Activated CD8-positive, alpha-beta memory T cell treated with anti-CD3 and anti-CD28 coated beads for 36 hours (primary cell): ENCODE measurements around the gene LIMK2. TPM values are rescaled to one million over a fixed set of nuclear protein-coding genes. Genes with fewer than 3 reads are reported as not detected.
"Not testable (repeated sequence)": the region's sequence is repeated elsewhere in the genome, so short reads cannot be mapped to it uniquely, and the experiment has no call there.

Experiments used
- CTCF ChIA-PET: fragments of 350-600 bp; sonication (Branson Sonifier 250); formaldehyde crosslinking; loops from one replicate; lab custom pipeline; 2021; ENCODE audit warnings: antibody characterized with exemption; lab: Charles Lee
- POLR2A ChIA-PET: fragments of 350-600 bp; sonication (Branson Sonifier 250); formaldehyde crosslinking; loops from one replicate; lab custom pipeline; 2021; ENCODE audit warnings: antibody characterized with exemption; lab: Charles Lee
- total RNA-seq, 2 experiments: library from RNA; stranded (reverse); gene quantifications; one replicate each; pipeline ENCODE4 v1.2.3, GENCODE V29; 2021

The LIMK2 gene
- total RNA-seq, 2 experiments from 2014 or later, result 27.2 to 27.8 TPM

DNA sequence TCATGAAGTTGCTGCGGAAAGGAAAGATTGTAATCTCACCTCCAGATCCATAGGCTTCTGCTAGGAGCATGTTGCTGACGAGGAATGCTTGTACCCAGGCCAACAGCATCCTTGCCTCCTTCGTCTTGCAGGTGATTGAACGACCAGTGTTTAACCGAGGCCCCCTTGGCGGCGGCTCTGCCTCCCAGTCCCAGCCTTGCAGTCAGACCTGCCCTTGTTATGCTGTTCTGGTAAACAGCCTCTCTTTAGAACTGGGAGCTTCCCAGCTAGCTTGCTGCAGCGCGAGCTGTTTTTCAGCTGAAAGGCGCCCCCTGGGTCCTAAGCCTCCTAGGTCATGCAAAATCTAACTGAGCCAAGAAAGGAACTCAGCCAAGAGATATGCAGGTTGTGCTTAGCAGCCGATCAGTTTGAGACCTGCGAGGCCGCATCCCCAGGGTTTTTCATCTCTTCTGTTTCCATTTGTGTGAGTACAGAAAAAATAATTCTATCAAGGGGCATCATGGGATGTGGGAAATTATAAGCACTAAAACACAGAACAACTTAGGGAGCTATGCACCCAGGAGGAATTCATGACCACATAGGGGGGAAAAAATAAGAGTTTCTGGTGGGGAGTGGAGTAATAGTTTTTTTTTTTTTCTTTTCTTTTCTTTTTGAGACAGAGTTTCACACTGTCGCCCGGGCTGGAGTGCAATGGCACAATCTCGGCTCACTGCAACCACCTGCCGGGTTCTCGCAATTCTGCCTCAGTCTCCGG lies 80.3 kb downstream of the LIMK2 start, which contains the start of gene PIK3IP1:
PIK3IP1 (minus strand) TSS at position 253 of the 754 bp plus-strand sequence; CDS start at position 109, 144 bp downstream.
- ChIA-PET POLR2A (interaction anchor here (0.6 to 3.7 kb wide), 7 partner anchors 8 to 208 kb away, joined by 3 to 15 read pairs (median 4); partner anchors contain the start of genes LIMK2 and PATZ1), CTCF (interaction anchor here (0.8 to 3.4 kb wide), 13 partner anchors 10 to 202 kb away, joined by 3 to 19 read pairs (median 4); partner anchors contain the start of genes LIMK2 and PATZ1)

DNA sequence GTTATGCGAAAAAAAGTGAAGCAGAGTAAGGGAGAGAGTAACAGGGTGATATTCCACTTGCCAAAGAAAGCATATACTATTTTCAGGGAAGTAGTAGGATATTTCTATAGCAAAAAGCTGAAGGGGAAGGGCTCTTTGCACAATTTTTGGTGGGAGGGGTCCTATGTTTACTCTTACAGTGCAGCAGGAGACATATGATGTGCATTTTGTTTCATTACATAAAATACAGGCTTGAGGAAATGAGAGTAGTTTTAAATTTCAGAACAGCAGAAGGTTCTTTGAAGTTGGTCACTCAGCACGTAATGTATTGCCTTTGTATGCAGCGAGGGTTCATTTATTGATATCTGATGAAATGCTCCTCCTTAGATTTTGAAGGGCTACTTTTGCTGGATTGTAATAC lies 83.3 kb downstream of the LIMK2 start:
- ChIA-PET CTCF (interaction anchor here (0.6 kb wide), 1 partner anchor 110 kb away, joined by 3 read pairs; no protein-coding TSS in a partner anchor), POLR2A (no interaction called here)

DNA sequence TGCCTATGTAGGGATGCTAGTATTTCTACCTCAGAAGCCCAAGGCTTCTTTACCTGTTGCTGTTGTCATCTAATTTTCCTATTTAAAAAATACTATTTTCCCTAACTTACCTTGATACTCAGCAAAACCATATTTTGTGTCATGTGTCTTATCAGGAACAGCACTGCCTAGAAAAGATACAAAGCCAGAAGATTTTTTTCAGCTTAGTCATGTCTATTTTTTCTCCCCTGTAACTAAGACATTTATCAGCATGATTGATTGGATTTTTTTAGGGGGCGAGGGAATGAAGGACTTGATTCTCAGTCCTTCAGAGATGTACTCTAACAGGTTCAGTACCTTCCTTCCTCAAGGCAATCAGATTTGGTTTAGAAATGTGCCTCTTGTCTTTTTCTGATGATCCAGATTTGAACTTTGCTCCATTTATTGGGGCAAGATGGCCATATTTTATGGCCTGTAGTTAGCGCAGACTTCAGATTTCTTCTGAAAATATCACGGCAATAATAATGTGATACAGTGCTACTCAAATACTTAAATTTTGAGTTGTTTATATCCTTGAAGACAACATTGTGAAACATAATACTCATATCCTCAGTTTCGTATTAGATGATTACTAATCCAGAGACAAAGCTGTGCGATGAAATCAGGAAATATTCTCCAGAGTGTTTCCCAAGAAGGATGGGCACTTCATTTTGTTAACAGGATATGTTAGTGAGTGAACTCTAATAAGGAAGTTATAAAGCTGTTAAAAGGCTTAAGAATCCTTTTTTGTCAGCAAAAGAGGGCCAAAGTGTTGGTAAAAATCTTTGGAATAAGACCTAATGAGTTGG lies 83.9 kb downstream of the LIMK2 start:
- ChIA-PET CTCF (interaction anchor here (1.1 to 1.2 kb wide), 2 partner anchors 17 to 85 kb away, joined by 6 to 7 read pairs; partner anchors contain the start of gene LIMK2), POLR2A (interaction anchor here (0.7 kb wide), 1 partner anchor 184 kb away, joined by 4 read pairs; no protein-coding TSS in a partner anchor)

DNA sequence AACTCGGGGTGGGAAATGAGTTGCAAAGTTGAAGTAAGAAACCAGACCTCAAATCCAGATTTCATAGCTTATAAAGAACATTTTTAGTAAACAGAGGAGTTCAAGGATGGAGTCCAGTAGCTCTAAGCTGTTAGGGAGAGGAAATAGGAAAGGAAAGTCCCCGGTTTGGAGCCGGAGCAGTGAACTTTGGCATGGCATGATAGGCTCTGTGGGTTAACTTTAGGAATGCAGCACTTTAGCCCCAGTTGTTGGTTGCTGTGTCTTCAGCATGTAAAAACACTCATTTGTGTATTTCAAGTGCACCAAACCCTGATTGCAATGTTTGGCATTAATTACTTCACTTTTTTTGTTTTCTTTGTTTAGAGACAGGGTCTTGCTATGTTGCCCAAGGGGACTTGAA lies 88.8 kb downstream of the LIMK2 start:
- POLR2A ChIA-PET, result interaction anchor here (0.7 to 1.5 kb wide), 2 partner anchors 9 to 11 kb away, joined by 3 to 7 read pairs; partner anchors contain the start of gene PIK3IP1

DNA sequence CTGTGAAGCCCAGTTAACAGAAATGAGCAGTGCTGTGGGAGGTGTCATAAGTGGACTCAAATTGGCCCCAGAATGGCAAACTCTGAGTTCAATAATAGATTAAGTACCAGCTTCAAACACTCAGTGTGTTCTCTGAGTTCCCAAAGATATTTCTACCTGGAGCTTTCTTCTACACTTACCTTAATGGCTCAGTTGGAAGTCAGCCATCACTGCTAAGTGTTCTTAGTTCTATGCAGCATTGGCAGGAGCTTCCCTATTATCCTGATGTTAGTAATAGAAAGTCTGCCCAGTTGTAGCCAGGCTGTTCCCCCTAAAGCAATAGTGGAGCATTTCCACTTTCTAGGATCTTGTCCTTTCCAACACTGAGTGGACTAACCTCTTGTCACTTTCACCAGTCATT lies 89.9 kb downstream of the LIMK2 start:
- CTCF ChIA-PET, result interaction anchor here (0.6 to 2.0 kb wide), 2 partner anchors 9 kb away, joined by 4 to 10 read pairs; partner anchors contain the start of gene PIK3IP1
- POLR2A ChIA-PET, result interaction anchor here (1.5 kb wide), 1 partner anchor 12 kb away, joined by 7 read pairs; no protein-coding TSS in a partner anchor

More for the DNA sequence above, 88.8 kb downstream of the LIMK2 start:
- CTCF ChIA-PET, result interaction anchor here (2.8 kb wide), 1 partner anchor 12 kb away, joined by 8 read pairs; no protein-coding TSS in a partner anchor

DNA sequence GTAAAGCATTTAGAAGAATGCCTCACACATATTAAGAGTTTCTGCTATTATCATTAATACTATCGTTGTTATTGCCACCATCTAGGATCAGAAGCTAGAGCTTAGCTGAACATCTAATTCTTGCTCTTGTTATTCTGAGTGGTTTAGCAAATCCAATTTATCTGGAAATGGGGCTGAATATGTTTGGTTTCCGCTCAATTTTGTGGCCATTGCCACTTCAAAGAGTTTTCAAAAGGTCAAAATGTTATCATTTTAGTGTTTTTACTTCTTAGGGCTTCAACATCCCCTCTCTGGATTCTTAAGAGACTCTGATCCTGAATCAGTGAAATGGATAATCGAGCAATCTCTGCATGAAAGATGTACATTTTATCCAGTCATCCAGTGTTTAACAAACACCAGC lies 90.4 kb downstream of the LIMK2 start:
- POLR2A ChIA-PET, result interaction anchor here (1.5 kb wide), 1 partner anchor 12 kb away, joined by 7 read pairs; no protein-coding TSS in a partner anchor
- CTCF ChIA-PET, result interaction anchor here (2.0 kb wide), 1 partner anchor 10 kb away, joined by 10 read pairs; the partner anchor contains the start of gene PIK3IP1

DNA sequence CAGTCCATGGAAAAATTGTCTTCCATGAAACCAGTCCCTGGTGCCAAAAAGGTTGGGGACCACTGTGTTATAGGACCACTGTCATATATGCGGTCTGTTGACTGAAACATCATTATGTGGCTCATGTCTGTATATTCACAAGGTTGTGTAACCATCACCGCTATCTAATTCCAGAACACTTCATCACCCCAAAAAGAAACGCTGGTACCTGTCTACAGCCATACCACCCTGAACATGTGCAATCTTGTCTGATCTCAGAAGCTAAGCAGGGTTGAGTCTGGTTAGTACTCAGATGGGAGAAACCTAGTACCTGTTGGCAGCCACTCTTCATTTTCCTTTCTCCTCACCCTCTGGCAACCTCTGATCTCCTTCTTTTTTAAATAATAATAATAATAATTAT lies 93.1 kb downstream of the LIMK2 start:
- ChIA-PET CTCF (no interaction called here), POLR2A (no interaction called here)

DNA sequence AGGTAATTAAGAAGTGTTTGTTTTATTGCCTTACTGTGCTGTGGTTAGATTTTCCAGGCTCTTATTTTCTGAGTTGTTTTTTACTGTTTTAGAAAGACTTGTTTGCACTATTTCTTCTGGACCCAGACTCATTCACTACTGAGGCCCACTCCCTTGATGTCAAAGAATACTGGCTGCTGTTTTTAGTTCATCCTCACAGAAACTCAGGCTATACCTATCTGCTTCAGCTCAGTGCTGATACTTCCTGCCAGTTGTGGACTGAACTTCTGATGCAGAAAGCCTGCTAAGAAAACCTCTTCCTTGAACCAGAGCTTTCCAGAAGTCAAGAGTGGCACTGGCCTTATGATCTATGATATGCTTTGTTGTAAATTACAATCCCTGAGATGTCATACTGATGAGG lies 96.1 kb downstream of the LIMK2 start:
- POLR2A ChIA-PET, result no interaction called here
- CTCF ChIA-PET, result no interaction called here

DNA sequence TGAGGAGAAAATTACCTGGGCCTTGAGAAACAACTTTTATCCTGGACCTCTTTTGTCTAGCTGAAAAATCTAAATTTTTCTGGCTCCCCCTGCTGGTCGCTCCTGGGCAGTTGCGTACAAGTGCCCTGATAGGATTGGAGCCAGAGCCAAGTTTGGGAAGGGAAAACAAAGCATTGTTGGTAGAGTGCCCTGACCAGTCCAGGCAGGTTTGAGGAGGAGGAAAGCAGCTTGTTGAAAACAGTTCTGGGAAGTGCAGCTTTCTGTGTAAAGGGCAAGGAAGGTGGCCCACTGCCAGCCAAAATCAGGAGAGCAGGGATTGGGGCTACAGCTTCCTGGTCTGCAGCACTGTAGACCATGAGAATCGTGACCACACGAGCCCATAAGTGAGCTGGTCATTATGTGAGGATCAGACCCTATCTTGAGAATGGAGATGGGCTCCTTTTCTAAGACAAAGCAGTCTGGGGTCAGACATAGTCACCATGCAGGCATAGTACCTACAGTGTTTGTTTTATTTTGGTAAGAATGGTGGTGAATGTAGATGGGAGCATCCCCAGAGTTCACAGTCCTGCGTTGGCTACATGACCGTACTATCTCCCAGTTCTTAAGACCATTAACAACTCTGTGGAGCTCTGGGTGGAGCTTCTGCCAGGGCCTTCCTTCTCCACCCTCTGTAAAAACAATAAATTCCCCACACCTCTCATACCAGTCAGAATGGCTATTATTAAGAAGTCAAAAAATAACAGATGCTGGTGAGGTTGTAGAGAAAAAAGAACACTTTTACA lies 101.5 kb downstream of the LIMK2 start:
- POLR2A ChIA-PET, result interaction anchor here (0.5 kb wide), 1 partner anchor 49 kb away, joined by 3 read pairs; no protein-coding TSS in a partner anchor

DNA sequence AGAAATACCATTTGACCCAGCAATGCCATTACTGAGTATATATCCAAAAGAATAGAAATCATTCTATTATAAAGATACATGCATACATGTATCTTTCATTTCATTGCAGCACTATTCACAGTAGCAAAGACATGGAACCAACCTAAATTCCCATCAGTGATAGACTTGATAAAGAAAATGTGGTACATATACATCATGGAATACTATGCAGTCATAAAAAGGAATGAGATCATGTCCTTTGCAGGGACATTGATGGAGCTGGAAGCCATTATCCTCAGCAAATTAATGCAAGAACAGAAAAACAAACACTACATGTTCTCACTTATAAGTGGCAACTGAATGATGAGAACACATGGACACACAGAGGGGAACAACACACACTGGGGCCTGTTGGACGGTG lies 102.1 kb downstream of the LIMK2 start:
- POLR2A ChIA-PET, result not testable (repeated sequence)
- CTCF ChIA-PET, result interaction anchor here (1.1 to 2.8 kb wide), 5 partner anchors 9 to 137 kb away, joined by 3 to 19 read pairs (median 7); partner anchors contain the start of gene PIK3IP1

More for the DNA sequence above, 101.5 kb downstream of the LIMK2 start:
- CTCF ChIA-PET, result interaction anchor here (0.6 to 2.8 kb wide), 16 partner anchors 8 to 229 kb away, joined by 3 to 19 read pairs (median 4); partner anchors contain the start of genes LIMK2, PIK3IP1 and RNF185

DNA sequence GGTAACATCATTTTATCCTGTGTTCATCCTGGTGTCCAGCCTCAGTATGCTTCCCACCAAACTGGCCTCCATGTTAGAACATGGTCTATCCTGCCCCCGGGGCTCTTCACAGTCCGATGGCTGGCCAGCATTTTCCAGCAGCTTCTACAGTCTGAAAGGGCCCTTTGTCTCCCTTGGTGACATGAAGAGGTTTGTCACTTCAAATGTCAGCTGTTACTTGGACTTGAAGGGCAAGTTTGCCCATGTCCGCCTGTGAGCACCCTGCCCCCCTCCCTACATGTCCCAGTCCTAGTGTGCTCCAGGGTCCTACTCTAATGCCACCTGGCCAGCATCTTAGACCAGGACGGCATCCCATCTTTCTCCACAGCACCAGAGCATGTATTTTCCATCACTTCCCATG lies 109.3 kb downstream of the LIMK2 start:
- ChIA-PET CTCF (interaction anchor here (0.9 to 1.7 kb wide), 2 partner anchors 8 to 111 kb away, joined by 3 to 5 read pairs; no protein-coding TSS in a partner anchor), POLR2A (no interaction called here)

DNA sequence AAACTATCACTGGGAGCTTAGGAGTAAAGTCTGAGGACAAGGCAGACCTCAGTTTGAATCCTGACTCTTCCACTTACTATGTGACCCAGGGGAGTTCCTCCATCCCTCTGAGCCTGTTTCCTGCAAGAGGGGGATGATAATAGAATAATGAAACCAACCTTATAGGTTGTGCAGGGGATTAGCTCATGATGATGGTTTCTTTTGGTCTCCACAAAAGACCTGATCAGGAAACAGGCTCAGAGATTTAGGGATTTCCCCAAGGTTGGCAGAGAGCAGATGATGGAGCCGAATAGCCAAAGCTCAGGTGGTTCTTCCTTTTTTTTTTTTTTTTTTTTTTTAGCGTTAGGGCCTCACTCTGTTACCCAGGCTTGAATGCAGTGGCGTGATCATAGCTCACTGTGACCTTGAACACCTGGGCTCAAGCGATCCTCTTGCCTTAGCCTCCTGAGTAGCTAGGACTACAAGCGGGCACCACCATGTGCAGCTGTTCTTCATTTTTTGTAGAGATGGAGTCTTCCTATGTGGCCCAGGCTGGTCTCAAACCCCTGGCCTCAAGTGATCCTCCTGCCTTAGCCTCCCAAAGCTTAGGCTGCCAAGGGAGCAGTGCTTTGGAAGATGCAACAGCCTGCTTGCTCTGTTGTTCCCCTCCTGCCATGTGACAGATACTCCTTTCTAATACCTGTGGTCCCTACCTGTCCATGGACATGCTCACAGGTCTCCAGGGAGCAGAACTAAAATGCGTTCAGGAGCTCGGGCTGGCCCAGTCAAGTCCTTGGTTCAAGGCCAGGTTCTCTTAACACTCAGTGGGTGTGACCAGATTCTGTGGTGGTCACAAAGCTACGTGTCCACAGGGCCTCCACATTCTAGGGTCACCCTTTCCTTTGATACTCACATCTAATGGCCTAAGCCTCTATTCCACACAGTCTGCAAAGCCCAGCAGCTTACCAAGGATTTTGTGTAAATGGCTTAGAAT lies 111.8 kb downstream of the LIMK2 start:
- ChIA-PET CTCF (interaction anchor here (1.7 kb wide), 1 partner anchor 10 kb away, joined by 7 read pairs; no protein-coding TSS in a partner anchor), POLR2A (interaction anchor here (0.5 kb wide), 1 partner anchor 23 kb away, joined by 3 read pairs; no protein-coding TSS in a partner anchor)

DNA sequence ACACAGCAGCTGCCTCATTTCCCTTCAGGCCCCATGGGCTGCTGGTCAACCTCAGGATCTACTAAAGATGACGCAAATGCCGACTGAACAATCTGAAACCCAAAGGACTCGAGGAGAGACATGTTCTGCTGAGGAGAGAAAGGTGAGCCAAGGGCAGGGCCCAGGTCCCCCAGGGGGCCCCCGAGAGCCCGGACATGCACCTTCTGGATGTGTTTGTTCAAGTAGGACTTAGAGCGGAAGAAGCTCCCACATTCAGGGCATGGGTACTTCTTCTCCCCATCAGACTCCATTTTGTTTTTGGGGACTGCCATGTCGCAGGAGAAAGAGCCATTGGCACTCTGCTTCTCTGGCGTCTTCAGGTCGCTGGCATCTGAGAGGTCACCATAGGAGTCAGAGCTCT lies 114.8 kb downstream of the LIMK2 start:
- ChIA-PET POLR2A (no interaction called here), CTCF (no interaction called here)

DNA sequence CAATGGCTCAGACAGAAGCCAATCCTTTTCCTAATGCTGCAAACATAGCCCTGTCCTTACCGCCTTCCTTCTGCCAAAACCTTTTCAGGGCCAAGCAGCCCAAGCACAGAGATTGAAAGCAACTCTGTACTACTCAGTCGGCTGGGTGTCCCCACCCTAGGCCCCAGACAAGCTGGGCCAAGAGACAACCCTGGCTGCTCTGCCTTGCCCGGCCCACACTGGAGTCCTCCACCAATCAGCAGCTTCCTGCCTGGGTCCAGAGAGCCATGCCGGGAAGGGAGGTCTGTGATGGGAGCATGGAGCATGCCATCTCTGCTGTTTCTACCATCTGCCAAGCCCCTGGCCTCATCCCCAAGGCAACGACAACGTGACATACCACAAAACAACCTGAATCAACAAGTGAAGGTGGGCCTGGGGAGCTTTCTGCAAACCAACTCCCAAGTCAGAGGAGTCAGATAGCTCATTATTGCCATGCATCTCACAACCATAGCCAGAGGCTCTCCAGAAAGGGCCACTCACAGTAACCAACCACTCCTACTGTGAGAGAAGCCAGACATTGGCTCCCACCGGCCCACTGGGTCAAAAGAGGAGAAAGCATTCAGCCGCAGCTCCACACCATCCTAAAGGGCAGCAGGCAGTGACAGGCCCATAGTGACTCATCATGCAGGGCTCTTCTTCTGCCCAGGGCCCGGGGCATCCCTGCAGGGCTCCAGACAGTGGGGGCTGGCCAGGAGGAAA lies 115.9 kb downstream of the LIMK2 start:
- ChIA-PET CTCF (interaction anchor here (0.5 kb wide), 1 partner anchor 64 kb away, joined by 5 read pairs; no protein-coding TSS in a partner anchor), POLR2A (no interaction called here)

DNA sequence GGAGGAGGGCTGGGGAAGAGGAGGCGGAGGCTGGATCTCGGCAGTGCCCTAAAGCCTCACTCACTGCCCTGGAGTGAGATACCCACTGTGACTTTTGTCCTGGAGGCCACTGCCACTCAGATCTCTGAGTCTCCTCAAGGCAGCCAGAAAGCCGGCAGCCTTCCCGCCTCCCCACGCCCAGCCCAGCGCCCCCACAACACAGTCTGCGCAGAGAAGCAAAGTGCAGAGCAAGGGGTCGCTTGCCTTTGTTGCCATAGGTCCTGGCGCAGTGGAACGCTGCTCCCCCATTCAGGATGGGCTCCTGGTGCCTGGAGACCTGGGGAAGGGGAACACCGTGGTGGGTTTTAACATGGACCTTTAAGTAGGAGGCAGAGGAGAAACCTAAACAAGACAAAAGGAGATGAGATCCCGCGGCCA lies 116.5 kb downstream of the LIMK2 start:
- ChIA-PET POLR2A (no interaction called here), CTCF (no interaction called here)

DNA sequence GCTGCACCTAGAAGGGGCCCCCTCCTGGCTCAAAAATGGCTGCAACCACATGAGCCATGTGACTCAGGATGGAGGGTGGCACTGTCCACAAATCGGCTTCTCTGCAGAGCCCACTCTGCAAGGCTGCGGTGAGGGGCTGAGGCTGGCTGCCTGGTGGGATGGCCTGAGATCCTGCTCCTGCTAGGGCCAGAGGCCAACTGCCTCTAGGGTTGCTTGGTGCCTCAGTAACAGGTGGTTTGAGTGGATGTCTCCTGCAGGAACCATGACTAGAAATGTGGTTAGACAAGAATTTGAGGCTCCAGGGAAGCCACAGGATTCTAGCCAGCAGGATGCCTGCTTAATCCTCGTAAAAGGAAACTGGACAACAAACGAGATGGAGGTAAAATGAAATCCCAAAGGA lies 116.9 kb downstream of the LIMK2 start:
- ChIA-PET POLR2A (no interaction called here), CTCF (no interaction called here)
